Esophagus squamous epithelium (tissue), 5 donors: Measurements from ENCODE around the gene RHOT2. TPM values are rescaled to one million over a fixed set of nuclear protein-coding genes. Genes with fewer than 3 reads are reported as not detected.

Experiments used
- DNase-seq: peaks from one replicate; lab custom pipeline; 2025; lab: John Stamatoyannopoulos, UW
- H3K27ac ChIP-seq, 4 donors: fragments of 200-600 bp; sonication (generic); one replicate each; pipeline ENCODE4 v1.5.1; 2016 to 2019; ENCODE audit warnings: mild to moderate bottlenecking in 1 of 4
- H3K27me3 ChIP-seq, 4 donors: fragments of 200-600 bp; sonication (generic); 1 replicate in 3 of 4; 2 replicates in 1 of 4; pipeline versions ENCODE4 v1.5.1 to v1.6.0; 2017 to 2021; ENCODE audit warnings: antibody characterized with exemption in 1 of 4
- H3K36me3 ChIP-seq, 3 donors: fragments of 200-600 bp; sonication (generic); one replicate each; pipeline ENCODE4 v1.5.1; 2016 to 2019
- H3K4me1 ChIP-seq, 3 donors: fragments of 200-600 bp; sonication (generic); one replicate each; pipeline ENCODE4 v1.5.1; 2017 to 2019
- H3K4me3 ChIP-seq, 4 donors: fragments of 200-600 bp; sonication (generic); 1 replicate in 3 of 4; 2 replicates in 1 of 4; pipeline ENCODE4 v1.5.1; 2016 to 2019; ENCODE audit warnings: mild to moderate bottlenecking in 2 of 4, moderate library complexity in 1 of 4
- H3K9me3 ChIP-seq, 3 donors: fragments of 200-600 bp; sonication (generic); one replicate each; pipeline ENCODE4 v1.5.1; 2016 to 2019
- POLR2A ChIP-seq, 4 donors: fragments of 450-650 bp; IDR thresholded peaks; one replicate each; pipeline ENCODE4 v1.6.1; 2017; ENCODE audit warnings: antibody characterized with exemption in 4 of 4, mild to moderate bottlenecking in 4 of 4, moderate library complexity in 3 of 4
- whole genome bisulfite sequencing, 2 donors: methylation state at CpG; one replicate each; pipeline ENCODE4 v1.1.5; 2018; 5-methylcytosine and 5-hydroxymethylcytosine counted together
- intact Hi-C: fragments of 100-400 bp; cut with DNase I; formaldehyde crosslinking; loops from one replicate; pipeline ENCODE4 v1.15.0; 2022
- total RNA-seq, 4 donors: library from RNA; depleted of rRNA; stranded (reverse); fragments of >200 nt; gene quantifications; one replicate each; pipeline ENCODE4 v1.1.0, GENCODE V29; 2016
- TF ChIP-seq, protein P1 (sequence below), 6 experiments: fragments of 450-650 bp in 4 of 6; fragments of 200-600 bp in 2 of 6; sonication (generic) in 2 of 6; IDR thresholded peaks; one replicate each; pipeline ENCODE4 v1.5.1; 2016 to 2019; ENCODE audit warnings: antibody characterized with exemption in 6 of 6, mild to moderate bottlenecking in 4 of 6, moderate library complexity in 4 of 6
- donor health status: DM: yes; HTN: yes; CAD: no.

The RHOT2 gene
- total RNA-seq, 4 donors from 2014 or later: 28.4 to 70.2 (median 48.9) TPM

DNA sequence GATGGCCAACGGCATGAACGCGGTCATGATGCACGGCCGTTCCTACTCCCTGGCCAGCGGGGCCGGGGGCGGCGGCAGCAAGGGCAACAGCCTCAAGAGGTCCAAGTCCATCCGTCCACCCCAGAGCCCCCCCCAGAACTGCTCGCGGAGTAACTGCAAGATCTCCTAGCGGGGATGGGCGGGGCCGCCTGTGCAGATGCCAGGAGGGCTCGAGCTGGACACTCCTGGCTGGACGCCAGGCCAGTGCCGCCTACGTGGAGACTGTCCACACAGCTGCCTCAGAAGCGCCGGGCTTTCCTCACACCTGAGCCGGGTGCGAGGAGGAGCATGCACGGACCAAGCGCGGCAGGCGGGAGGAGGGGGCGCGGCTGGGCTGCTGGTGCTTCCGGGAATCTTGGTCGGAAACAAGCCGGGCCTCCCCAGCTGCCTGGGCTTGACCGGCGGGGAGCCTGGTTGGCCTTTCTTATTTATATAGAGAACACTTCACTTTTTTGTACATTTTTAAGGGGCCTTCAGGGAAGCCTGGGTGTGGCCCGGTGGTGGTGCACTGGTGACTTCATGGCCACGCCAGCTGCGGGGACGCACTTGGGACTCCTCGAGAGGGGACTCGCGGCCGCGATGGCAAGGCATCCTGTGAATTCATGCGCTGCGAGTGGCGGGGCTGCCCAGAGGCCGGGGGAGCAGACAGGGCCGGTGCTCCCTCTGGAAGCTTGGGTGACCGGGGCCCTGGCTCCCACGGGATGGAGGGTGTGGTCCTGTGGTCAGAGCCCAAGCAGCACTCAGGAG, 40.3 kb upstream of the RHOT2 start:
- intact Hi-C loops: no loop called here
- no peaks in the 10 kb centered on the region for H3K9me3 ChIP-seq
- H3K36me3 ChIP-seq: peaks cover 6 to 51% (median 9%) of the 10 kb centered on the region in 3 donors
- no peak overlapping the region for H3K27ac ChIP-seq
- DNase-seq: no peak
- no peaks in the 10 kb centered on the region for H3K27me3 ChIP-seq
- peaks cover 20 to 47% (median 29%) of the 10 kb centered on the region in 3 donors for H3K4me1 ChIP-seq
- TF ChIP-seq POLR2A (IDR thresholded peaks at IDR 0.05): no peak
- TF ChIP-seq, protein P1, sequence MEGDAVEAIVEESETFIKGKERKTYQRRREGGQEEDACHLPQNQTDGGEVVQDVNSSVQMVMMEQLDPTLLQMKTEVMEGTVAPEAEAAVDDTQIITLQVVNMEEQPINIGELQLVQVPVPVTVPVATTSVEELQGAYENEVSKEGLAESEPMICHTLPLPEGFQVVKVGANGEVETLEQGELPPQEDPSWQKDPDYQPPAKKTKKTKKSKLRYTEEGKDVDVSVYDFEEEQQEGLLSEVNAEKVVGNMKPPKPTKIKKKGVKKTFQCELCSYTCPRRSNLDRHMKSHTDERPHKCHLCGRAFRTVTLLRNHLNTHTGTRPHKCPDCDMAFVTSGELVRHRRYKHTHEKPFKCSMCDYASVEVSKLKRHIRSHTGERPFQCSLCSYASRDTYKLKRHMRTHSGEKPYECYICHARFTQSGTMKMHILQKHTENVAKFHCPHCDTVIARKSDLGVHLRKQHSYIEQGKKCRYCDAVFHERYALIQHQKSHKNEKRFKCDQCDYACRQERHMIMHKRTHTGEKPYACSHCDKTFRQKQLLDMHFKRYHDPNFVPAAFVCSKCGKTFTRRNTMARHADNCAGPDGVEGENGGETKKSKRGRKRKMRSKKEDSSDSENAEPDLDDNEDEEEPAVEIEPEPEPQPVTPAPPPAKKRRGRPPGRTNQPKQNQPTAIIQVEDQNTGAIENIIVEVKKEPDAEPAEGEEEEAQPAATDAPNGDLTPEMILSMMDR (IDR thresholded peaks at IDR 0.05): no peak
- no CpG with 5 or more reads among the region's 50 CpGs for WGBS, 2 donors
- no peak overlapping the region for H3K4me3 ChIP-seq

DNA sequence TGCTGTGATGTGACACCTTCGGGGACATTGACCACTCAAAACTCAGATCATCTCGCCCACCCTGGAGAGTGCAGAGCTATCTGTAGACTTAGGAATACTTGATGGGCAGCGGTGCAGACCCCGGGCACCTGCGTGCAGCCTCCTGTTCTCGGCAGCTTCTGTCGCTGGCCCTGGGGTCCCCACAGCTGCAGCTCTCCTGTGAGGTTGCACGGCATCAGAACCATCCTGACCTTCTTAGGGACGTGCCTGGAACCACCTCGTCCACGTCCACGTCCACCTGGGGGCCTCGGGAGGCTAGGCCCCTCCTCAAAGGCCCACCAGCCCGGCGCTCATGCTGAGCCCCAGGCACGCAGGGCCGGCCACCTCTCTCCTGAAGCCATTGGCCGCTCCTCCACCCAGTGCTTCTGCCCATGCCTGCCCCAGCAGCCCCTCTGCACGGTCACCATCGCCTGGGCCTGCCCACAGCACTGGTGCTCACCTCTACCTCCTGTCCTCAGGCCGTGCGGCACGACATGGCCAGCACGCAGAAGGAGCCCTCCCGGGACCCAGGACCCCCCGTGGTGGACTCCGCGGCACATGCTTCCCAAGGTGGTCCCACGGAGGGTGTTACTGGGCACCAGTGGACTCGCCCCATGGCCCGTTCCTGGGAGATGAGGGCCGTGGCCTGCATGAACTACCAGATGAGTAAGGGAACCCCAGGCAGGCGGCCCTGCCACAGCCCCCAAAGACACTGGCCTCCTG, 39.4 kb upstream of the RHOT2 start:
- no peak for TF ChIP-seq POLR2A (IDR thresholded peaks at IDR 0.05)
- TF ChIP-seq, protein P1 (IDR thresholded peaks at IDR 0.05): no peak
- intact Hi-C loops: no loop called here
- no peak for DNase-seq
- WGBS, 2 donors: 82 to 87% methylated on average over 5 to 26 of the region's 33 CpGs
- H3K9me3 ChIP-seq: no peaks in the 10 kb centered on the region
- H3K27me3 ChIP-seq: no peaks in the 10 kb centered on the region
- no peak overlapping the region for H3K4me3 ChIP-seq
- peaks cover 7 to 59% (median 9%) of the 10 kb centered on the region in 3 donors for H3K36me3 ChIP-seq
- no peak overlapping the region for H3K27ac ChIP-seq
- H3K4me1 ChIP-seq: peaks cover 20 to 41% (median 29%) of the 10 kb centered on the region in 3 donors

DNA sequence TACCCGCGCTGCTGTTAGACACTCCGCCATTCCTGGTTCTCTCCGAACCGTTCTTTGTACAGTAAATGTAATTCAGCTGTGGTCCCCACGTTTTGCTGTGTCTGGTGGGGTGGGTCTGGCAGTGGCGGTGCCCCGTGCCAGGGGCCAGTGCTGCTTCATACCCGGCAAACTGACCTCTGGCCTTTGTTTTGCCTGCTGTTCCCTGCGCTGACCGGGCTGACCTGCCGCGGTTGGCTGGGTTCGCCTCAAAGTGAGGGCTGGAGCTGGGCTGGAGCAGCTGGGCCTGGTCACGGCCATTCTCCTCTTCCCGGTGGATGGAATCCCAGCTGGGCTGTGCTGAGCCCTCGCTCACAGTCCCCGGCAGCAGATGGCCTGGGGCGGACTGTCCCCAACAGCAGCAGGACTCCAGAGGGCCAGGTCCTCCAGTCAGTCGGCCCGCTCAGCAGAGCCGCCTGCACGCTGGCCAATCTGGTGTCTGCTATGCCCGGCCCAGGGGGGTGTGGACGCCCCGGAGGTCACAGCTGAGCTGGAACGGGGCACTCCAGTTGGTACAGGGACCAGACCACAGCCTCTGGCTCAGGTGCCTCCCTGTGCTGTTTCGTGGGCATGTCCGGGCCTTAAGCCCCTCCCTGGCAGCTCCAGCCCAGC, 38.6 kb upstream of the RHOT2 start:
- 74 to 82% methylated on average over 10 to 11 of the region's 29 CpGs for WGBS, 2 donors
- Histone ChIP-seq H3K27me3 (no peaks in the 10 kb centered on the region), H3K9me3 (no peaks in the 10 kb centered on the region), H3K36me3 (peaks cover 9 to 67% (median 15%) of the 10 kb centered on the region in 3 donors), H3K4me3 (no peak overlapping the region), H3K4me1 (peaks cover 20 to 43% (median 29%) of the 10 kb centered on the region in 3 donors), H3K27ac (no peak overlapping the region)
- DNase-seq: no peak
- intact Hi-C loops: no loop called here
- TF ChIP-seq POLR2A (IDR thresholded peaks at IDR 0.05): no peak
- TF ChIP-seq, protein P1 (IDR thresholded peaks at IDR 0.05): no peak

DNA sequence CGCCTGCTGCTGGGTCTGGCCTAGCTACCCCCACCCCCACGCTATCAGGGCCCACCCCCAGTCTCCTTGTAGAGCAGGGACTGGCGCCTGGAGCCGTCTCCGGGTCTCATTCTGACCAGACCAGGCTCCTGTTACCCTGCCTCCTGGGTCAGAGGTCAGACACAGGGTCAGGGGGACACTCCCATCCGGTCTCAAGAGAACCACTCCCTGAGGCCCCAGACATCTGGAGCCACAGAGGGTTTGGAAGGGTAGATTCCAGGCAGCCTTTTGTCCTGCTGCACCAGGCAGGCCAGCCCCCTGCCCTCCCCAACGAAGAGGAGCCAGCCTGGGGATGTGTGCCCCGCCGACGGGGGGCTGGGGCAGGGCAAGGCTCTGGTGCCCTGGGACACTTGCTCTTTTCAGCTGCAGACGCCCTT, 38.1 kb upstream of the RHOT2 start:
- no peaks in the 10 kb centered on the region for H3K27me3 ChIP-seq
- H3K4me3 ChIP-seq: no peak overlapping the region
- no peak for DNase-seq
- H3K4me1 ChIP-seq: peaks cover 23 to 48% (median 29%) of the 10 kb centered on the region in 3 donors
- no CpG with 5 or more reads among the region's 11 CpGs for WGBS, 2 donors
- H3K27ac ChIP-seq: no peak overlapping the region
- intact Hi-C loops: no loop called here
- H3K36me3 ChIP-seq: peaks cover 9 to 72% (median 15%) of the 10 kb centered on the region in 3 donors
- TF ChIP-seq, protein P1 (IDR thresholded peaks at IDR 0.05): no peak
- TF ChIP-seq POLR2A (IDR thresholded peaks at IDR 0.05): no peak
- H3K9me3 ChIP-seq: no peaks in the 10 kb centered on the region
